ENCODE data around the gene SMIM17.

- TF ChIP-seq, protein P1, sequence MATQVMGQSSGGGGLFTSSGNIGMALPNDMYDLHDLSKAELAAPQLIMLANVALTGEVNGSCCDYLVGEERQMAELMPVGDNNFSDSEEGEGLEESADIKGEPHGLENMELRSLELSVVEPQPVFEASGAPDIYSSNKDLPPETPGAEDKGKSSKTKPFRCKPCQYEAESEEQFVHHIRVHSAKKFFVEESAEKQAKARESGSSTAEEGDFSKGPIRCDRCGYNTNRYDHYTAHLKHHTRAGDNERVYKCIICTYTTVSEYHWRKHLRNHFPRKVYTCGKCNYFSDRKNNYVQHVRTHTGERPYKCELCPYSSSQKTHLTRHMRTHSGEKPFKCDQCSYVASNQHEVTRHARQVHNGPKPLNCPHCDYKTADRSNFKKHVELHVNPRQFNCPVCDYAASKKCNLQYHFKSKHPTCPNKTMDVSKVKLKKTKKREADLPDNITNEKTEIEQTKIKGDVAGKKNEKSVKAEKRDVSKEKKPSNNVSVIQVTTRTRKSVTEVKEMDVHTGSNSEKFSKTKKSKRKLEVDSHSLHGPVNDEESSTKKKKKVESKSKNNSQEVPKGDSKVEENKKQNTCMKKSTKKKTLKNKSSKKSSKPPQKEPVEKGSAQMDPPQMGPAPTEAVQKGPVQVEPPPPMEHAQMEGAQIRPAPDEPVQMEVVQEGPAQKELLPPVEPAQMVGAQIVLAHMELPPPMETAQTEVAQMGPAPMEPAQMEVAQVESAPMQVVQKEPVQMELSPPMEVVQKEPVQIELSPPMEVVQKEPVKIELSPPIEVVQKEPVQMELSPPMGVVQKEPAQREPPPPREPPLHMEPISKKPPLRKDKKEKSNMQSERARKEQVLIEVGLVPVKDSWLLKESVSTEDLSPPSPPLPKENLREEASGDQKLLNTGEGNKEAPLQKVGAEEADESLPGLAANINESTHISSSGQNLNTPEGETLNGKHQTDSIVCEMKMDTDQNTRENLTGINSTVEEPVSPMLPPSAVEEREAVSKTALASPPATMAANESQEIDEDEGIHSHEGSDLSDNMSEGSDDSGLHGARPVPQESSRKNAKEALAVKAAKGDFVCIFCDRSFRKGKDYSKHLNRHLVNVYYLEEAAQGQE (IDR thresholded peaks at IDR 0.05; ENCODE audit: low read depth, low read length) = no peak
- TF ChIP-seq MXI1 (IDR thresholded peaks at IDR 0.05; ENCODE audit: low read depth, low read length) (no peak), EZH2phosphoT487 (IDR thresholded peaks at IDR 0.05; ENCODE audit: borderline replicate concordance, low read depth) (no peak), CTCF (IDR thresholded peaks at IDR 0.05) (no peak), NFIC (IDR thresholded peaks at IDR 0.05; ENCODE audit: borderline replicate concordance) (no peak), USF2 (IDR thresholded peaks at IDR 0.05; ENCODE audit: borderline replicate concordance, low read depth, low read length) (no peak), FOXJ3 (CRISPR knock-in tag; IDR thresholded peaks at IDR 0.05) (no peak), EP300 (IDR thresholded peaks at IDR 0.05; ENCODE audit: borderline replicate concordance in 1 of 2, low read depth in 1 of 2, low read length in 1 of 2) (no peak), SMC3 (IDR thresholded peaks at IDR 0.05; ENCODE audit: low read depth, low read length) (no peak), POLR2AphosphoS5 (IDR thresholded peaks at IDR 0.05; ENCODE audit: low read depth, low read length) (no peak)
Observed at GRCh38 chr19:56681702-56682101, 38.7 kb downstream of the SMIM17 start.

Data from SK-N-SH (cell line).